Esophagus squamous epithelium (tissue), 5 donors: ENCODE results near the gene CRYBA1. TPM values are rescaled to one million over a fixed set of nuclear protein-coding genes. Genes with fewer than 3 reads are reported as not detected.

Source experiments
- DNase-seq: peaks from one replicate; lab custom pipeline; 2025; lab: John Stamatoyannopoulos, UW
- H3K27ac ChIP-seq, 4 donors: fragments of 200-600 bp; sonication (generic); one replicate each; pipeline ENCODE4 v1.5.1; 2016 to 2019; ENCODE audit warnings: mild to moderate bottlenecking in 1 of 4
- H3K27me3 ChIP-seq, 4 donors: fragments of 200-600 bp; sonication (generic); 1 replicate in 3 of 4; 2 replicates in 1 of 4; pipeline versions ENCODE4 v1.5.1 to v1.6.0; 2017 to 2021; ENCODE audit warnings: antibody characterized with exemption in 1 of 4
- H3K36me3 ChIP-seq, 3 donors: fragments of 200-600 bp; sonication (generic); one replicate each; pipeline ENCODE4 v1.5.1; 2016 to 2019
- H3K4me1 ChIP-seq, 3 donors: fragments of 200-600 bp; sonication (generic); one replicate each; pipeline ENCODE4 v1.5.1; 2017 to 2019
- H3K4me3 ChIP-seq, 4 donors: fragments of 200-600 bp; sonication (generic); 1 replicate in 3 of 4; 2 replicates in 1 of 4; pipeline ENCODE4 v1.5.1; 2016 to 2019; ENCODE audit warnings: mild to moderate bottlenecking in 2 of 4, moderate library complexity in 1 of 4
- H3K9me3 ChIP-seq, 3 donors: fragments of 200-600 bp; sonication (generic); one replicate each; pipeline ENCODE4 v1.5.1; 2016 to 2019
- POLR2A ChIP-seq, 4 donors: fragments of 450-650 bp; IDR thresholded peaks; one replicate each; pipeline ENCODE4 v1.6.1; 2017; ENCODE audit warnings: antibody characterized with exemption in 4 of 4, mild to moderate bottlenecking in 4 of 4, moderate library complexity in 3 of 4
- WGBS, 2 donors: methylation state at CpG; one replicate each; pipeline ENCODE4 v1.1.5; 2018; 5-methylcytosine and 5-hydroxymethylcytosine counted together
- intact Hi-C: fragments of 100-400 bp; cut with DNase I; formaldehyde crosslinking; loops from one replicate; pipeline ENCODE4 v1.15.0; 2022
- total RNA-seq, 4 donors: library from RNA; depleted of rRNA; stranded (reverse); fragments of >200 nt; gene quantifications; one replicate each; pipeline ENCODE4 v1.1.0, GENCODE V29; 2016
- TF ChIP-seq, protein P1 (sequence below), 6 experiments: fragments of 450-650 bp in 4 of 6; fragments of 200-600 bp in 2 of 6; sonication (generic) in 2 of 6; IDR thresholded peaks; one replicate each; pipeline ENCODE4 v1.5.1; 2016 to 2019; ENCODE audit warnings: antibody characterized with exemption in 6 of 6, mild to moderate bottlenecking in 4 of 6, moderate library complexity in 4 of 6
- donor health status: DM: yes; HTN: yes; CAD: no.

Gene CRYBA1
- total RNA-seq, 4 donors from 2014 or later: not detected

DNA sequence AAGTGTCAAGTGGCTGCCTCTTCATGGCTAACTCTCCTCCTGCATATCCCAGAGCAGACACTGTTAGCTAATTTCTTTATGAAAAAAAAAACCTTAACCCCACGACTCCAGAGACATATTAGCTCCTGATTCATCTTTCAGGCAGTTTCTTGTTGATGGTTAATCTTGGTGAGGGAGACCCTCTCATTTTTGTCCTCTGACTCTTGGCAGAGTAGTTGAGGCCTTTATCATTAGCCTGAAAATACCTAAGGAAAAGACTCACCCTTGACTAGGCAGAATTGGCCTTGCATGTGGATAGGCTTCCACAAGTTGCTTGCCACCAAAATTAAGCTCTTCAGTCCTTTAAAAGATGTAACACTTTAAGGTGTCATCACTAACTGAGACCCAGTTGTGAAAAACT is 4.0 kb downstream of the CRYBA1 start:
- Histone ChIP-seq H3K27me3 (no peaks in the 10 kb centered on the region), H3K4me3 (no peak overlapping the region), H3K36me3 (peaks cover 0 to 15% (median 0%) of the 10 kb centered on the region in 3 donors), H3K4me1 (peaks cover 3 to 27% (median 8%) of the 10 kb centered on the region in 3 donors), H3K9me3 (no peaks in the 10 kb centered on the region), H3K27ac (no peak overlapping the region)
- no peak for DNase-seq
- 86 to 89% methylated on average over 1 of the region's 1 CpG for WGBS, 2 donors
- TF ChIP-seq POLR2A (IDR thresholded peaks at IDR 0.05): no peak
- TF ChIP-seq, protein P1, sequence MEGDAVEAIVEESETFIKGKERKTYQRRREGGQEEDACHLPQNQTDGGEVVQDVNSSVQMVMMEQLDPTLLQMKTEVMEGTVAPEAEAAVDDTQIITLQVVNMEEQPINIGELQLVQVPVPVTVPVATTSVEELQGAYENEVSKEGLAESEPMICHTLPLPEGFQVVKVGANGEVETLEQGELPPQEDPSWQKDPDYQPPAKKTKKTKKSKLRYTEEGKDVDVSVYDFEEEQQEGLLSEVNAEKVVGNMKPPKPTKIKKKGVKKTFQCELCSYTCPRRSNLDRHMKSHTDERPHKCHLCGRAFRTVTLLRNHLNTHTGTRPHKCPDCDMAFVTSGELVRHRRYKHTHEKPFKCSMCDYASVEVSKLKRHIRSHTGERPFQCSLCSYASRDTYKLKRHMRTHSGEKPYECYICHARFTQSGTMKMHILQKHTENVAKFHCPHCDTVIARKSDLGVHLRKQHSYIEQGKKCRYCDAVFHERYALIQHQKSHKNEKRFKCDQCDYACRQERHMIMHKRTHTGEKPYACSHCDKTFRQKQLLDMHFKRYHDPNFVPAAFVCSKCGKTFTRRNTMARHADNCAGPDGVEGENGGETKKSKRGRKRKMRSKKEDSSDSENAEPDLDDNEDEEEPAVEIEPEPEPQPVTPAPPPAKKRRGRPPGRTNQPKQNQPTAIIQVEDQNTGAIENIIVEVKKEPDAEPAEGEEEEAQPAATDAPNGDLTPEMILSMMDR (IDR thresholded peaks at IDR 0.05): no peak
- intact Hi-C loops: no loop called here

DNA sequence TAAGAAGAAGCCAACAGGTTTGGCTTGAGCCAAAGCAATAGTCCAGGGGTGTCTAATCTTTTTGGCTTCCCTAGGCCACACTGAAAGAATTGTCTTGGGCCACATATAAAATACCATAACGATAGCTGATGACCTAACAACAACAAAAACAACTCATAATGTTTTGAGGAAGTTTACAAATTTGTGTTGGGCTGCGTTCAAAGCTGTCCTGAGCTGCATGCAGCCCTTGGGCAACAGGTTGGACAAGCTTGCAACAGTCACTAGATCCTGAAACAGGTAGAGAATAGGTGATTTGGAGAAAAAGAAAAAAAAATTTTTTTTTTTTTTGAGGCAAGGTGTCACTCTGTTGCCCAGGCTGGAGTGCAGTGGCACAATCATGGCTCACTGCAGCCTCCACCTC is 4.5 kb downstream of the CRYBA1 start:
- WGBS, 2 donors: 41 to 66% methylated on average over 2 of the region's 2 CpGs
- H3K27ac ChIP-seq: no peak overlapping the region
- TF ChIP-seq, protein P1 (IDR thresholded peaks at IDR 0.05): no peak
- TF ChIP-seq POLR2A (IDR thresholded peaks at IDR 0.05): no peak

DNA sequence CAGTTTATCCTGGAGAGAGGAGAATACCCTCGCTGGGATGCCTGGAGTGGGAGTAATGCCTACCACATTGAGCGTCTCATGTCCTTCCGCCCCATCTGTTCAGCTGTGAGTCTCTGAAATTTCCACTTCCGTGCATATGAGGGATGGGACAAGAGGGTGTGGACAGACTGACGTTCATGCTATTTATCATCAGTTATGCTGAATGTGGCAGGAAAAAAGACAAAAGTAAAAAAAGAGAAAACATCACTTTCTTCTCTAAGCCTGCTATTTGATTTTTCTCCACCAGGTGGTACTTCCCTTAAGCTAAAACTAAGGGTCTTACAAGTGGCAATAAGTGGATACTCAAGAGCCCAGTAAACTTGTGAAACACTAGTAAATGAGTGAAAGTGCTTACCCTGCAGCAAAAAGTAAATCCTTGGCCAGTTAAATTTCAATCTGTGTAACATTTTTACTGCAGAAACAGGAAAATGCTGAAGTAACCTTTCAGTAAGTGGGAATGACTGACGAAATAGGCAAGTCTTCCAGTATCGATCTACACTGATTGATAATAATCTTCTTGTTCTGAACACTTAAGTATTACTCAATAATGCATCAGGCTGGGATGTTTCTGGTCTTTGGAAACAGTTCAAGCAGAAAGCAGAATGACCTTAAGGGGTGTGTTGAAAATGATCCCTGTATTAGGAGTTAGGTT is 5.6 kb downstream of the CRYBA1 start:
- peak overlapping the region in 2 of 4 donors; percentile 9 to 34 for H3K27ac ChIP-seq

More for the DNA sequence above, 4.5 kb downstream of the CRYBA1 start:
- no peaks in the 10 kb centered on the region for H3K9me3 ChIP-seq
- DNase-seq: no peak
- peaks cover 3 to 32% (median 14%) of the 10 kb centered on the region in 3 donors for H3K4me1 ChIP-seq
- intact Hi-C loops: no loop called here
- peaks cover 0 to 15% (median 0%) of the 10 kb centered on the region in 3 donors for H3K36me3 ChIP-seq
- no peaks in the 10 kb centered on the region for H3K27me3 ChIP-seq
- H3K4me3 ChIP-seq: no peak overlapping the region

DNA sequence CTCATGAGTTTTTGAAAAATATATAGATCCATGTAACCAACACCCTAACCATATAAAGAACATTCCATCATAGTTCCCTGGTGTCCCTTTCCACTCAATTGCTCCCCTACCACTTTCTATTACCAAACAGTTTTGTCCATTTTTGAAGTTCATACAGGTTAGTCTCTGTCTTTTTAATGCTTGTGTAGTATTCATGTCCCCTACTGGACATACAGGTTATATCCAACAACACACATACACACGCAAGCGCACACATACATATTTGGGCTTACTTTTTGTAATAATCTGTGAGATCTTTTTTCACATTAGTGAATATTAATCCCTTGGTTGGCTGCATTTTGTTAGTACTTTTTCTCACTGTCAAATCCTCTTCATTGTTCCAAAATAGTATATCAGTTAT is 6.4 kb downstream of the CRYBA1 start:
- Histone ChIP-seq H3K27ac (no peak overlapping the region), H3K27me3 (no peaks in the 10 kb centered on the region), H3K9me3 (no peaks in the 10 kb centered on the region), H3K4me3 (no peak overlapping the region), H3K36me3 (peaks cover 0 to 21% (median 0%) of the 10 kb centered on the region in 3 donors), H3K4me1 (peaks cover 3 to 50% (median 24%) of the 10 kb centered on the region in 3 donors)
- DNase-seq: no peak
- WGBS, 2 donors: 79 to 85% methylated on average over 2 of the region's 2 CpGs
- TF ChIP-seq, protein P1 (IDR thresholded peaks at IDR 0.05): peak in 1 of 6 experiments; percentile 4
- TF ChIP-seq POLR2A (IDR thresholded peaks at IDR 0.05): no peak
- intact Hi-C loops: no loop called here

More for the DNA sequence above, 5.6 kb downstream of the CRYBA1 start:
- no peak for DNase-seq
- Histone ChIP-seq H3K4me3 (no peak overlapping the region), H3K4me1 (peaks cover 3 to 43% (median 16%) of the 10 kb centered on the region in 3 donors), H3K9me3 (no peaks in the 10 kb centered on the region), H3K27me3 (no peaks in the 10 kb centered on the region), H3K36me3 (peaks cover 0 to 15% (median 0%) of the 10 kb centered on the region in 3 donors)
- WGBS, 2 donors: 72 to 75% methylated on average over 7 of the region's 7 CpGs
- TF ChIP-seq, protein P1 (IDR thresholded peaks at IDR 0.05): peak in 3 of 6 experiments; percentile 30 to 39 (median 39)
- no peak for TF ChIP-seq POLR2A (IDR thresholded peaks at IDR 0.05)
- intact Hi-C loops: no loop called here

DNA sequence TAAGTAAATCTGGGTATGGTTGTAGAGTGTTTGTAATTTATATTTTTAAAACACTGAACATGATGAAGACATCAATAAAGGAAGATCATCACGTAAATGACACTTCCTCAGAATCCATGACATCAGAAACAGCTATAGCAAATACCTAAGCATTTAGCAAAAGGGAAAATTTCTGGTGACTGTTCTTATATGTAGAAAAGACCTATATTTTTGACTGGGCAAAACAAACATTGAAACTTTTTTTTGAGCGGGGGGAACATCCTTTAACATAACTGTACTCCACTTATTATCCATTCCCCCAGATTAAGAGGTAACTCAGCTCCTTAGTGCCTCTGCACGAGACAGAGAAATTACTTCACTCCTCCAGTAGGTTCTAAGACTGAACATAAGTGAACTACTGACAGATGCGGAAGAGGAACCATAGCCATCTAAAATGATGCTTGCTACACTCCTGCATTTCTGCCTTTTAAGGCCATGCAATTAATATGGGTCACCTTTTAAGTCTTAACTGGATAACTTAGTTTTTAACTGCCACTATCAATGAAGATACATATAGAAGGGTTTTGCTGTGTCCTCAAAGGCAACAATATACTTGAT is 9.4 kb downstream of the CRYBA1 start:
- intact Hi-C loops: no loop called here
- H3K27me3 ChIP-seq: no peaks in the 10 kb centered on the region
- WGBS, 2 donors: 78 to 82% methylated on average over 4 of the region's 4 CpGs
- TF ChIP-seq, protein P1 (IDR thresholded peaks at IDR 0.05): no peak
- TF ChIP-seq POLR2A (IDR thresholded peaks at IDR 0.05): no peak
- peaks cover 3 to 63% (median 27%) of the 10 kb centered on the region in 3 donors for H3K4me1 ChIP-seq
- DNase-seq: no peak
- peak overlapping the region in 2 of 4 donors; percentile 3 to 45 for H3K27ac ChIP-seq
- H3K36me3 ChIP-seq: peaks cover 0 to 51% (median 0%) of the 10 kb centered on the region in 3 donors
- no peaks in the 10 kb centered on the region for H3K9me3 ChIP-seq
- no peak overlapping the region for H3K4me3 ChIP-seq
